ENCODE measurements around the gene OOSP4A.

- no peak for TF ChIP-seq CTCF (IDR thresholded peaks at IDR 0.05)
- no peak for TF ChIP-seq POLR2AphosphoS5 (IDR thresholded peaks at IDR 0.05)
Measured at GRCh38 chr11:60018058-60018457, 54.2 kb downstream of the OOSP4A start.
